Vagina (tissue), 2 donors: ENCODE results near the gene FTHL17.

Experiments
- CTCF ChIP-seq, 3 experiments: fragments of 450-650 bp in 2 of 3; fragments of 200-600 bp in 1 of 3; sonication (generic) in 1 of 3; IDR thresholded peaks; one replicate each; pipeline ENCODE4 v1.5.1; 2017 to 2019; ENCODE audit warnings: antibody characterized with exemption in 3 of 3, mild to moderate bottlenecking in 2 of 3, moderate library complexity in 2 of 3
- POLR2A ChIP-seq, 2 donors: fragments of 450-650 bp; IDR thresholded peaks; one replicate each; pipeline ENCODE4 v1.6.1; 2017; ENCODE audit warnings: antibody characterized with exemption in 2 of 2, mild to moderate bottlenecking in 2 of 2, moderate library complexity in 2 of 2

GRCh38 chrX:31099536-31100090 lies 27.8 kb upstream of the FTHL17 start:
- TF ChIP-seq CTCF (IDR thresholded peaks at IDR 0.05), result no peak
- TF ChIP-seq POLR2A (IDR thresholded peaks at IDR 0.05), result no peak
